ENCODE measurements around the gene MMP21.

Gene MMP21, protein sequence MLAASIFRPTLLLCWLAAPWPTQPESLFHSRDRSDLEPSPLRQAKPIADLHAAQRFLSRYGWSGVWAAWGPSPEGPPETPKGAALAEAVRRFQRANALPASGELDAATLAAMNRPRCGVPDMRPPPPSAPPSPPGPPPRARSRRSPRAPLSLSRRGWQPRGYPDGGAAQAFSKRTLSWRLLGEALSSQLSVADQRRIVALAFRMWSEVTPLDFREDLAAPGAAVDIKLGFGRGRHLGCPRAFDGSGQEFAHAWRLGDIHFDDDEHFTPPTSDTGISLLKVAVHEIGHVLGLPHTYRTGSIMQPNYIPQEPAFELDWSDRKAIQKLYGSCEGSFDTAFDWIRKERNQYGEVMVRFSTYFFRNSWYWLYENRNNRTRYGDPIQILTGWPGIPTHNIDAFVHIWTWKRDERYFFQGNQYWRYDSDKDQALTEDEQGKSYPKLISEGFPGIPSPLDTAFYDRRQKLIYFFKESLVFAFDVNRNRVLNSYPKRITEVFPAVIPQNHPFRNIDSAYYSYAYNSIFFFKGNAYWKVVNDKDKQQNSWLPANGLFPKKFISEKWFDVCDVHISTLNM

DNA sequence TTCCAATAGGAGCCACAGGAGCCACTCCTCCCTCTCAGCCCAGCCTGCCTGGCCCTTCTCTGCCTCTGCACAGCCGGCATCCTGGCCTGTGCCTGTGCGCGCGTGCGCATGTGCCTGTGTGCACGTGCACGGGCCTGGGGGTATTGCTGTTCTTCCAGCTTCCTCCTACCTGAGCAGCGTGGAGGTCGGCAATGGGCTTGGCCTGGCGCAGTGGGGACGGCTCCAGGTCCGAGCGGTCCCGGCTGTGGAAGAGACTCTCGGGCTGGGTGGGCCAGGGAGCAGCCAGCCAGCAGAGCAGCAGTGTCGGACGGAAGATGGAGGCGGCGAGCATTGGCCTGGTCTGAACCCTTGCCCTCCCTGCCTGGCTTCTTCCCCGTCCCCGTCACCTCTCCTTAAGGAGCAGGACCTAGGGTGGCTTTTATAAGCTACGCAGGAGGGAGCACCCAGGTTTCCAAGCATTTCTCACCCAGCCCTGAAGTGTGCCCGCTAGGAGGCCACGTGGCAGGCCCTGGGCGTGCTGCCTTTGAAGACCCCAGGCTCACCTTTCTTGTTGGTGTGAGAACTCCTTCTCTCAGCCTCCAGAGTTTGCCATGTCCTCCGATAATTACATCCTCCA is at the start of gene MMP21:
MMP21 (minus strand) TSS at position 331 of the 616 bp plus-strand sequence; CDS start at position 331, 0 bp downstream.
- no peak for DNase-seq

DNA sequence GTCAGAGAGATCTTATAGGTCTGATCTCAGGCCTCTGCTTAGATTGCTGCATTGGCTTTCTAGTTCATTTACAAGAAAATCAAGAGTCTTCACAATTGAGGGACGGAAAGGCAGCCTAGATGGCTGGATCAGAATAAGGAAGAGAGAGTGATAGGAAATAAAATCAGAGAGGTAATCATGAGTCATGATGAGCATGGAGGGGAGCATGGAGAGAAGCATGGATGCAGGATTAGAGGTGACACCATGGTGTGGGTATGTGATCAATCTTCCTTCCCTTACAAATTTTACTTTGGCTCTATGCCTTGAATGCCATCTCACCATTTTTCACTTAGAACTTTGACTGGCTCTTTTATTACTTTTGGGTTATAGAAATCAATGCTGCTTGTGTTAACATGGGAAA is 49.1 kb upstream of the MMP21 start:
- DNase-seq = no peak

DNA sequence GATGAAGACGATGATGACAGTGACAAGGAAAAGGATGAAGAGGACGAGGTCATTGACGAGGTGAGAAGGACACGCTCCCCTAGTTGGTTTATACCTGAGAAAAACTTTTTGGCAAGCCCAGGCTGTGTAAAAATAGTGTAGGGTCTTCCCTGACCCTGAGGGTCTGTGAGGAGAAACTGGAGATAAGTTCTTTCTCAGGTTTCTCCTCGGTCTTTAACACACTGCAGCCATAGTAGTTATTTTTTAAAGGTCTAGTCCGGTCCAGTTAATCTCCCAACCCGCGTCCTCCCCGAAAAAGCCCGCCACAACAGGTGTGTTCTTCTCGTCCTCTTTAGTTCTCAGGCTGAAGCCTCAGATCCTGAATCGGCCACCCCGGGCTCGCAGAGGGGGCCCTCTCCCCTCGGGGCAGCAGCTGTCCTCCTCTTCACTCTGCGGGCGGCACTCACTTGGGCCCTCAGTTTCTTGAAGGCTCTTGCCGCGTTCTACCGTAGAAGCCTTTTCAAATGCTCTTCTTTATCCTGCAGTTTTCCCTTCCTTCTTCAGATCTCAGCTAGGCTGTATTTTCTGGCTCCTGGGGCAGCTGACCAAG is 48.1 kb upstream of the MMP21 start:
- no peak for DNase-seq

DNA sequence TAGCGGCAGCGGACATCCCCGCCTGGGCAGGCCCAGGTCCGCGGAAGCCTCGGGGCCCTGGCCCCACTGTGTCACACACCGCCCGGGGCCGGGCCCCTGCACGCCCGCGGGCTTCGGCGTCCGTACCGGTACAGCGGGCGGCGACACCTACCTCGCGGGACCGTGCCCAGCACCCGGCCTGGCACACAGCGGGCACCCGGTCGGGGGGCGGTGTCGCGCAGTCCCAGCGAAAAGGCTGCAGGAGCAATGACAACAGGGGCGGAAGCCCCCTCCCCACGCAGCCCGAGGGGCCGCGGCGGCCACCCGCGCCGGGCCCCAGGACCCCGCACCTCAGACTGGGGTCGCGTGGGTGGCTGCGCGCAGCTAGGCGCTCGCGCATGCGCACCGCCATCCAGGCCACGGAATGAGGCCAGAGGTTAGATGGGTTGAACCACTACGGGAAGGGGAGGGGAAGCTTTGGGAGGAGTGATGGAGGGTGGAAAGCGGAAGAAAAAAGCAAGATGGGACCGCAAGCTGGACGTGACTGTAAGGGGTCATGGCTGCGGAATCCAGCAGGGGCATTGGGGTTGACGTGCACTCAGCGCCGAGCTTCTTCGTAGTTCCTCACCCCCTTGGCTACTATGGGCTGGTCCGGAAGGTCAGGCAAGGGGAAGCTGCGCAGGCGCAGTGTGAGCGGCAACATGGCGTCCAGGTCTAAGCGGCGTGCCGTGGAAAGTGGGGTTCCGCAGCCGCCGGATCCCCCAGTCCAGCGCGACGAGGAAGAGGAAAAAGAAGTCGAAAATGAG is 47.4 kb upstream of the MMP21 start, which contains the start of the genes BCCIP and UROS:
BCCIP (plus strand) TSS at position 669 of the 785 bp plus-strand sequence; CDS start at position 681, 12 bp downstream.
UROS (minus strand) TSS at position 381 of the 785 bp plus-strand sequence. CDS start 6,759 bp downstream, outside the sequence.
- peak; percentile 83 to 88 for DNase-seq

DNA sequence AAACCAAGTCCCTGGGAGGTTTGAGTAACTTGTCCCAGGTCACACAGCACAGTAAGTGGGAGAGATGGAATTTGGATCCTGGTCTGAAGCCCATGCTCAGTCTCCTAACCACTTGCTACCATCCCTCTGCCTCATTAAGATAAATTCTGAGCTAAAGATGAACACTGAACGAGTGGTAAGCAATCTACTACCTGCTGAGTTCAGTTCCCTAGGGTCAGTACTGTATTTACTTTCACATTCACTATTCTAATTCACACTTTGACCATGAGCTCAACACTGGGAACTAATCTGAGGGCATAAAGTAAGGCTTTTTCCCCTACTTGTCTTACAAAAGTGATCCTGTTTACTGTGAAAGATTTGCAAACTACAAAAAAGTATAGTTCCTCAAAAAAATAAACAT is 45.1 kb upstream of the MMP21 start:
- no peak for DNase-seq

DNA sequence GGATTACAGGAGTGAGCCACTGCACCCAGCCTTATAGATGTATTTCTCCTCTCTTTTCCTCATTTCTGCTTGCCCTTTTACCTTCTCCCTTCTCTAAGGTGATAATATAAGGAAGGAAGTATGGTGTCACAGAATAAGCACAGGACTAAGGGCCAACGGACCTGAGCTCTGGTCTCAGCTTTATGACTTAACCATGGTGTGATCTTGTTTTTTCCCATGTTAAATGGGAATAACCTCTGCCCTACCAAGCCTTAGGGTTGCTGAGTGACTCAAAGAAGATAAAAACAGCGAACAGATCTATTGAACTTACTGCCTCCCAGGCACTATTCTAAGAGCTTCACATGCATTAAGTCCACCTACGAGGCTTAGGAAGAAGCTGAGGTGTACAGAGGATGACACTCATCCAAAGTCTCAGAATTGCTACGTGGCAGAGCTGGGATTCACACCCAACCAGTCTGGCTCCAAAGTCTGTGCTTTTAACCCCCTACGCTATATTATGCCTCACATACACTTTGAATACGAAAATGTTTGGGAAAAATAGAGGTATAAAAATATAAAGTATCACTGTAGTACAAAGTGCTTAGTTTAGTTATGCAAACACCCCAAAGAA is 41.8 kb upstream of the MMP21 start:
- no peak for DNase-seq

DNA sequence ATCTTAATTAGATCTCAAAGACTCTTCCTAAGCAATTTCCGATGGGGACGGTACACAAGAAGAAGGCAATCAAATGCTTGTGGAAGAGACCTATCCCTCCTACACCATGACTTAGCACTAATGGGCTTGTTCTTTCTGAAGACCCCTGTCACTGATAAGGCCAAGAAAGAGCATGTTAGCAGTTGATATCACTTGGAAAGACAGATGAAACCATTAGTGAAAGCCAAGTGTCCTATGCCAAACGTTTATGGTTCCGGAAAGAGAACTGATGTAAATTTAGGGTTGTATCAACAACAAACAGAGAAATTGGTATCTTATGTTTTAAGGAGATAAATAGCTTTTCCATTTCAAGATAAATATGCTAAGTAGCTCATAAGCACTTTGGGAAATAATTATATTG is 40.9 kb upstream of the MMP21 start:
- DNase-seq = no peak

DNA sequence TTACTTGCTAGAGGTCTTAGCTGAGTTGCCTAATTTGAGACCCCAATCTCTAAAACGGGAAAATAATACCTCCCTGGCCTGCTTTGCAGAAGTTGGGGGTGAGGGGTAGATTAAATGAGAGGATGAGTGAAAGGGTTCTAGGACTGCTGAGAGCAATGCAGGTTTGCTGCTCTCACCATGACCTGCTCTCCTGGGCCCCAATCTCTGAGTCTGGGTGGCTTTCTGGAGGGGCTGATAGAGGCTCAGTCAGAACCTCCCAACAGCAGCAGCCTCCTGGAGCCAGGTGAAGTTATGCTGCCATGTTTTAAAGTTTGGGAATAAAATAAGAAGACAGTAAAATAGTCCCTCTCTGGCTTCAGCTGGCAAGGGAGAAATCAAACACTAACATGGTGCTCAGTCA is 40.1 kb upstream of the MMP21 start:
- no peak for DNase-seq

DNA sequence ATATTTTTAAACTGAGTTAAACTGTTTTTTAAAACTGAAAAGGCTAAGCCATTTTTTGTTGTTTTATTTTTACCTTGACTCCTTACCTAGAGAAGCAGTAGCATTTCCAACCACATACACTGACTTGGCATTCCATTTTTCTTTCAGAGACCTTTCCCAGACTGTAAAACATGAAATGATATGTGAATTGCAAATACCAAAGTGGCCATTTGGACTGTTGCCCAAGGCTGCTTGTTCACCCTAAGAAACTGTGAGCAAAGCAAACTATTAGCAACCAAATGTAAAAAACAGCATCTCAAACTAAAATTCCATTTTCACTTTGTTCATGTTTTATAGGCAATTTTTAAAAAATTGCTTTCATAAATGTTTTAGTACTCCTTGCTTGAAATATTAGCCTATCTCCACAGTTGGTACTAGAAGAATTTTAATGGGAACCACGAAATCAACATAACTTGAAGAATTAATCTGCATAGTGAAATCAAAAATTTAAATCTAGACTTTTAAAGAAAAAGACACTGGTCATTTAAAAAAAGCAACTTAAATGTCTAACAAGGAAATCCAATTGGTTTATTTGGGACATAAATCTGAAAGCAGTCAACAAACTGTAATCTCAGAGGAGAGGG is 36.6 kb upstream of the MMP21 start:
- no peak for DNase-seq

DNA sequence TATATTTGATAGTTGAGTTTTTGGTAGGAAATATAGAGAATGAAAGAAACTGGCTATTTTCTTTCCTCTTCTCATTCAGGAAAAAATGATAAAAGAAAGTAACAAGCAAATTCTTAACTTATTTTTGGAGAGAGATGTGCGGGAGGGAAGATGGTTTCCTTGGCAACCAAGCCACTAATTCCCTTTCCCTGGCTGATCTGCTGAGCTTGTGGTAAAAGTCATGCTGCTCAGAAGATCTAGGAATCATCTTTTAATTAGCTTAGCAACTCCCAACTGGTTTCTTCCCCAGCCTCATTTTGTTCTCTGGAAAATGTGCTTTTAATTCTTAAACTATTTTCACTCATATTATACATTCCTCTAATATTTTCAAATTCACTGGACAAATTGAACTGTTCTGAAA is 35.6 kb upstream of the MMP21 start:
- no peak for DNase-seq

DNA sequence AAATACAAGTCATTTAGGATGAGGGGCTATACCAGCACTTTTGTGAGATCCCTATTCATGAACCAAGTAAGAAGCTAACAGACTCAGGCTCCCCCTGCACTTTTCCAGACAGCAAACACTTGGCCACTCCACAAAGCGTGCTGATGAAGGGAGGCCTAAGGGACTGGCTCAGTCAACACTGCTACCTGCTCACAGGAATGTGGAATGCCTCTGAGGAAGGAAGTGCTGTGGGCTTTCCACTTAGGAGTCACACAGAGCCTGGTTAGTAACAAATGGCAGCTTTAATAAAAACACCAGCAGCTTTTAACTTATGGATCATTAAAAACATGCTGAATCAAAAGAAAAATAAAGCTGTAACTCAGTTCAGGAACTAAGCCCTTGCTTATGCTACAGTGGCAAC is 32.4 kb upstream of the MMP21 start:
- no peak for DNase-seq

DNA sequence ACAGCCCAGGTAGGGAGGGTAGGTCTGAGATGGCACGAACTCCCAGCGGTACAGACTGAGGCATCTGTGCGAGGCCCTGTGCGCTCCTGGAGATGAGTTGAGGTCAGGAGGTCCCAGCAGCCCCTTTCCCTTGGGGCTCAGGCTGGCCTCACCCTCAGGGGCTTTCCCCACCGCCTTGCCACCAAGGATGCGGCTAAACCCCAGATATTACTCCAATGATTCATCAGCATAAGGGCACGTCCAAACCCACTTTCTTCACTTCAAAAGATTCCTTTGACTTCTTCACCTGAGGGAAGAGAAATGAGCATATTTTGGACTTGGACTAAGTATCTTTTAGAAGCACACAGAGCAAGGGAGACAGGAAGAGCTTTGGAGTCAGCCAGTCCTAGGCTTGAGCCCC is 27.1 kb upstream of the MMP21 start:
- no peak for DNase-seq

DNA sequence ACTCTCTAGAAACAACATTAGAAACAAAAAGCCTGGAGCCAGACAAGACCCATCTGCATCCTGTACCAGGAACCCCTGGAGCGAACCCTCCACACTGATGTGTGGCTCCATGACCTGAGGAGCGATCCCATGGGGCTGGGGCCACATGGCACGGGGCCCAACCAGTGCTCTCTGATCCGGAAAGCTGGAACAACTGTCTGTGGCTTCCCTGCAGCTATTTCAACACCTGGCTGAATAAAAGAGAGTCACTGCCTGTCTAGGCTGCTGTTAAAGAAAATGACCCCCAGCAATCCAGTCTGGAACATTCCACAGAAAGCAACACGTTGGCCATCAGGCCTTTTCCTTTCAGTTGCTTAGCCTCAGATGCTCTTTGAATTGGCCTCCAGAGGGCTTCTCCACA is 26.5 kb upstream of the MMP21 start:
- no peak for DNase-seq

DNA sequence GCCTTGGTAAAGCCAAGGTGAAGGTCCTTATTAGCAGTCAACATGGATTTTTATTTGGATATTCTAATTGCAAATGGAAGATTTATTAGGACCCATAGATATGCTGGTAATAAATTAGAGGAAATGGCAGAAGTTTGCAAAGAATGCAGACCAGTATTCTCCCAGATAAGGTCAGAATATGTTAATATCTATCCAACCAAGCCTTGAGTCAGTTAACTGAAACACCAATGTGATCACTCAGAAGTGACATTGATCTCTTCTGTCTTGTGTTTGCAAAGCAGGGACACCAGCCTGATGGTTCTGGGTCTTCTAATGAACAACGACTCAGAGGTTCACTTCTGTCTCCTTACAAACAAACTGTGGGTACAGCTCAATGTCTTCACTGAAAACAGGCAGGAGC is 26.0 kb upstream of the MMP21 start:
- no peak for DNase-seq

DNA sequence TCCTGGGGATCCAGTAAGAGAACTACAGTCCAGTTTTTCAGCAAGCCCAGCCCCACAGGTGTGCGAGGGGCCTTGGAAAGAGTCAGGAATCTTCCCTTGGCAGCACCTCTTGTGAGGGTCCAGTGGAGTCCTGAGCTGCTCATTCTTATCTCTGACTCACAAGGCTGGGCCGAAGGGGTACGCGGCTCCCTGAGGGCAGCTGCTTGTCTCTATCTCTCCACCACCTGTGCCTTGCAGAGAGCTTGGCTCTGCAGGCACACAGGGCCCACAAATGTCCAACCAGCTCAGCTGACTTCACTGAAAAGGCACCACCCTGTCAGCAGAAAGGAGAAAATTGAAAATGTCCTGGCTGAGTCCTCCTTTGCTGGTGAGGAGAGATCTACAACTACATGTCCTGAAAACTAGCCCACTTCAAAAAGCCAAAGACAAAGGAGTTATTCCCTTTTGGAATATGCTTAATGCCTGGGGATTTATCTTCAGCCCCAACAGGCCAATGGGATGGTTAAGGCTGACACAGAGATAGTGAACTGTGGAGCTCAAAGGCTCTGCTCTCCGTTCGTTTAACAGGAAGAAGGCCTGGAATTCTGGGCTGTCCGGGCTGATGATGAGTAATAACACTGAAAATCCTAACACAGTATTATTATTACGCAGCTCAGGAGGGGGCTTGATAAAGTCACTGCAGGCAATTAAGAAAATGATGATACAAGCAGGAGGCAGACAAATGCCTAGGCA is 24.0 kb upstream of the MMP21 start:
- no peak for DNase-seq

DNA sequence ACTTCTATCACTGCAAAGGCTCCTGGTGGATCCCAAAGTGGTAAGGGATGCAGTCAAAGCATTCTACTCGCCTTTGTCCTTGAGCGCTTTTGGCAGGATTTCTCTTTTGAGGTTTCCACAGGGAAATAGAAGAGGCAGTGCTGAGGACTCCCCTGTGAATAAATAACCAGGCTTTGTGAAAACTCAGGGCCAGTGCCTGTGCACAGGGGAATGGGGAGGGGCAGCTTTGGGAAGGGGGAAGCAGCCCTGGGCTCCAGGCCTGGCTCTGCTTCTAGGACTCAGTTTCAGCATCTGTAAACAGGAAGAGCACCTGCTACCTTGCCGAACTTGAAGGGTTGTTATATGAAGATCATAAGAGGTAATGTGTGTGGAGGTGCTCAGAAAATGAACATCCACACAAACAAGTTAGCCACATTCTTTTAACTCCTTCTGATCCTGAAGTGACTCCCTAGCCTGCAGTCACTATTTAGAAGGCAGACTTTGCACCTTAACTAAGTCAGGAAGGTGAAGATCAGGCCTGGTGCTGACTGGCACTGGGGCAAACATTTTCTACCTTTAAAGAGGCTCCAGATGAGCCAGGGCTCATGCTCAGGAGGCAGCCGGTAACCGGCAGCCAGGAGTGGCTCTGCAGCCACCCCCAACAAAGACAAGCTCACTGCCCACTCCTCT is 22.5 kb upstream of the MMP21 start:
- DNase-seq = no peak

DNA sequence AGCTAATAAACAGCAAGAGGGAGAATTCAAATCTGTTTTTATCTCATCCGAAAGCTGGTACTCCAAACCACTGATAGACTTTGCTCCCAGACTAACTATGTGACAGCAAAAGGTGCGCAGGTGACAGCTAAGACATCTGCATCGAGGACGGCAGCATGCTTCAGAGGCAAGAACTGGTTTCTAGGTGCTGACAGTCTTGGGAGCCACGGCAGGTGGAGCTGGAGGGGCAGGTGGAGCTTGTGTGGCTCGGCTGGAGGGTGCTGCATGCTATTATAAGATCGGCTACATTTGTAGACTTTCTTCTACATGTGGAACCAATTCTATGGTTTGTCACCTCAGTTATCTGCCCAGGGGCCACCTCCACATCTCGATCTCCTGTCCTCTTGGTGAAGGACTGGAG is 21.8 kb upstream of the MMP21 start:
- DNase-seq = no peak

DNA sequence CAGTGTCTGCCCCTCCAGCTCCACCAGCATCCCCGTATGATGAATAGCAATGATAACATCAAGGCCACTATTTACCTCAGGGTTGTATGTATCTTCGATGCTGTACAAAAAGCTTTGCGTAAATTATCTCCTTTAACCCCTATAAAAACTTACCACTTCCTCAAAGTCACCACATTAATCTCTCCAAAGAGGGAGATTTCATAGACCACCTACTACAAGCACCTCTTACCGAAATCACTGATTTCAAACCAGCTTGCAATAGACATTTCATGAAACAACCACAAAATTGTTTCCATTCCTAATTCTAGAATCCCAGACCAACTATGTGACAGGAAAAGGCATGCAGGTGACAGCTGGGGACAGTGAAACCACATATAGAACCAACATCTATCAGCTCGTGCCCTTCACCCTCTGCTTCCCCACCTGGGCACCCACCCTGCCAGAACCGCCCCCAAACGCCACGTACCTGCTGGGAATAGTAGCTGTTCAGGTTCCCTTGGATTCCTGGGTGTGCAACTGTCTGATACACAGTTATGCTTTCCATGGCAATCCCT is 20.1 kb upstream of the MMP21 start:
- DNase-seq = no peak

DNA sequence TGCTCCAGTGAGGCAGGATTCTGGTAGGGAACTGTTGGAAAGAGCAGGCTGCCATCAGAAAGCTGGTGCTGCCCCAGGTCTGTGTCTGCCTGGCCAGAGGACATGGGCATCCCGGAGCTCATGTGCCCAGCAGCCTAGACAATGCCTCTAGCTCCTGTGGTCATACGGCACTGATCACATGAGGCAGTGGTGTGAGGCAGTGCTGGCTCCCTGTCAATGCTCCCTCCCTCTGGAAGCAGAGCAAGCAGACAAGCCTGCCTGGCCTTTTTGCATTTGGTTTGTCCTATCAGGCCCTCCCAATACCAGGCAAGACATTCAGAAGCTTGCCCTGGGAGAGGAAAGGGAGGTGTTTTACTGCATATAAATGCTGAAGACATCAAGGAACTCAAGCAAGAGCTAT is 19.5 kb upstream of the MMP21 start:
- no peak for DNase-seq
